Measurements from ENCODE around the gene ENPP7.

GRCh38 chr17:79691931-79692330 is 38.8 kb upstream of the ENPP7 start:
- TF ChIP-seq REST (IDR thresholded peaks at IDR 0.05; ENCODE audit: low read depth) (no peak), EP300 (IDR thresholded peaks at IDR 0.05; ENCODE audit: borderline replicate concordance) (no peak), CEBPB (IDR thresholded peaks at IDR 0.05) (no peak), ZBTB7A (IDR thresholded peaks at IDR 0.05; ENCODE audit: low read depth) (no peak), TAF1 (IDR thresholded peaks at IDR 0.05; ENCODE audit: low read depth) (no peak), MAX (IDR thresholded peaks at IDR 0.05) (no peak), YY1 (IDR thresholded peaks at IDR 0.05; ENCODE audit: low read depth) (no peak), TEAD4 (IDR thresholded peaks at IDR 0.05) (no peak), USF1 (IDR thresholded peaks at IDR 0.05) (no peak), RAD21 (IDR thresholded peaks at IDR 0.05; ENCODE audit: low read depth) (no peak), TCF12 (IDR thresholded peaks at IDR 0.05; ENCODE audit: low read depth) (no peak)

Data from Ishikawa (cell line).